Measurements from ENCODE around the gene CCNI.
A peak's percentile ranks its signal among the peaks of the same experiment; 100 is the strongest.

Gene CCNI

GRCh38 chr4:77062856-77063255 is 12.9 kb downstream of the CCNI start:
- Histone ChIP-seq H3K4me1 (ENCODE audit: control insufficient read depth in 1 of 2, insufficient read depth in 2 of 2, low read length in 2 of 2) (peaks cover 0 to 5% of the 10 kb centered on the region in 2 donors), H3K9me3 (ENCODE audit: control insufficient read depth in 1 of 2, low read length in 2 of 2) (no peaks in the 10 kb centered on the region), H3K27ac (ENCODE audit: low read length) (no peak overlapping the region), H3K4me3 (ENCODE audit: low read depth in 1 of 2, low read length in 2 of 2) (no peak overlapping the region), H3K36me3 (ENCODE audit: control insufficient read depth in 1 of 2, insufficient read depth in 2 of 2, low read length in 2 of 2) (peaks cover 28 to 35% of the 10 kb centered on the region in 2 donors), H3K27me3 (ENCODE audit: low read depth, low read length) (no peaks in the 10 kb centered on the region)

GRCh38 chr4:77052352-77052751 is 23.4 kb downstream of the CCNI start:
- no peak overlapping the region for H3K4me3 ChIP-seq (ENCODE audit: low read depth in 1 of 2, low read length in 2 of 2)
- H3K27ac ChIP-seq (ENCODE audit: low read length): no peak overlapping the region
- H3K36me3 ChIP-seq (ENCODE audit: control insufficient read depth in 1 of 2, insufficient read depth in 2 of 2, low read length in 2 of 2): peaks cover 56 to 63% of the 10 kb centered on the region in 2 donors
- no peaks in the 10 kb centered on the region for H3K9me3 ChIP-seq (ENCODE audit: control insufficient read depth in 1 of 2, low read length in 2 of 2)
- H3K4me1 ChIP-seq (ENCODE audit: control insufficient read depth in 1 of 2, insufficient read depth in 2 of 2, low read length in 2 of 2): peaks cover 0 to 9% of the 10 kb centered on the region in 2 donors
- H3K27me3 ChIP-seq (ENCODE audit: low read depth, low read length): no peaks in the 10 kb centered on the region

GRCh38 chr4:77050962-77051361 is 24.8 kb downstream of the CCNI start:
- H3K4me1 ChIP-seq (ENCODE audit: control insufficient read depth in 1 of 2, insufficient read depth in 2 of 2, low read length in 2 of 2): no peaks in the 10 kb centered on the region
- no peak overlapping the region for H3K4me3 ChIP-seq (ENCODE audit: low read depth in 1 of 2, low read length in 2 of 2)
- H3K9me3 ChIP-seq (ENCODE audit: control insufficient read depth in 1 of 2, low read length in 2 of 2): no peaks in the 10 kb centered on the region
- no peak overlapping the region for H3K27ac ChIP-seq (ENCODE audit: low read length)
- H3K36me3 ChIP-seq (ENCODE audit: control insufficient read depth in 1 of 2, insufficient read depth in 2 of 2, low read length in 2 of 2): peaks cover 61 to 70% of the 10 kb centered on the region in 2 donors
- no peaks in the 10 kb centered on the region for H3K27me3 ChIP-seq (ENCODE audit: low read depth, low read length)

GRCh38 chr4:77047037-77047436 is 28.8 kb downstream of the CCNI start:
- H3K27me3 ChIP-seq (ENCODE audit: low read depth, low read length): no peaks in the 10 kb centered on the region
- H3K4me3 ChIP-seq (ENCODE audit: low read depth in 1 of 2, low read length in 2 of 2): no peak overlapping the region
- peaks cover 0 to 5% of the 10 kb centered on the region in 2 donors for H3K4me1 ChIP-seq (ENCODE audit: control insufficient read depth in 1 of 2, insufficient read depth in 2 of 2, low read length in 2 of 2)
- no peak overlapping the region for H3K27ac ChIP-seq (ENCODE audit: low read length)
- no peaks in the 10 kb centered on the region for H3K9me3 ChIP-seq (ENCODE audit: control insufficient read depth in 1 of 2, low read length in 2 of 2)
- H3K36me3 ChIP-seq (ENCODE audit: control insufficient read depth in 1 of 2, insufficient read depth in 2 of 2, low read length in 2 of 2): peaks cover 31 to 39% of the 10 kb centered on the region in 2 donors

- Histone ChIP-seq H3K27ac (ENCODE audit: low read length) (no peak overlapping the region), H3K4me3 (ENCODE audit: low read depth in 1 of 2, low read length in 2 of 2) (no peak overlapping the region), H3K9me3 (ENCODE audit: control insufficient read depth in 1 of 2, low read length in 2 of 2) (no peaks in the 10 kb centered on the region), H3K4me1 (ENCODE audit: control insufficient read depth in 1 of 2, insufficient read depth in 2 of 2, low read length in 2 of 2) (peaks cover 0 to 5% of the 10 kb centered on the region in 2 donors), H3K27me3 (ENCODE audit: low read depth, low read length) (no peaks in the 10 kb centered on the region), H3K36me3 (ENCODE audit: control insufficient read depth in 1 of 2, insufficient read depth in 2 of 2, low read length in 2 of 2) (peaks cover 21 to 31% of the 10 kb centered on the region in 2 donors)
Measured at GRCh38 chr4:77045490-77045889, 30.3 kb downstream of the CCNI start.

GRCh38 chr4:77044461-77045150 is 31.2 kb downstream of the CCNI start:
- H3K36me3 ChIP-seq (ENCODE audit: control insufficient read depth in 1 of 2, insufficient read depth in 2 of 2, low read length in 2 of 2): peaks cover 22 to 23% of the 10 kb centered on the region in 2 donors
- H3K9me3 ChIP-seq (ENCODE audit: control insufficient read depth in 1 of 2, low read length in 2 of 2): no peaks in the 10 kb centered on the region
- peak overlapping the region; percentile 44 for H3K27ac ChIP-seq (ENCODE audit: low read length)
- H3K4me3 ChIP-seq (ENCODE audit: low read depth in 1 of 2, low read length in 2 of 2): no peak overlapping the region
- H3K4me1 ChIP-seq (ENCODE audit: control insufficient read depth in 1 of 2, insufficient read depth in 2 of 2, low read length in 2 of 2): peaks cover 0 to 5% of the 10 kb centered on the region in 2 donors
- no peaks in the 10 kb centered on the region for H3K27me3 ChIP-seq (ENCODE audit: low read depth, low read length)

- H3K27ac ChIP-seq (ENCODE audit: low read length): peak overlapping the region; percentile 44
- H3K36me3 ChIP-seq (ENCODE audit: control insufficient read depth in 1 of 2, insufficient read depth in 2 of 2, low read length in 2 of 2): peaks cover 23 to 26% of the 10 kb centered on the region in 2 donors
- no peak overlapping the region for H3K4me3 ChIP-seq (ENCODE audit: low read depth in 1 of 2, low read length in 2 of 2)
Measured at GRCh38 chr4:77043507-77044136, 32.2 kb downstream of the CCNI start.

GRCh38 chr4:77040854-77041725 is 34.7 kb downstream of the CCNI start:
- Histone ChIP-seq H3K27me3 (ENCODE audit: low read depth, low read length) (no peaks in the 10 kb centered on the region), H3K27ac (ENCODE audit: low read length) (no peak overlapping the region), H3K4me3 (ENCODE audit: low read depth in 1 of 2, low read length in 2 of 2) (no peak overlapping the region), H3K36me3 (ENCODE audit: control insufficient read depth in 1 of 2, insufficient read depth in 2 of 2, low read length in 2 of 2) (peaks cover 8 to 18% of the 10 kb centered on the region in 2 donors), H3K4me1 (ENCODE audit: control insufficient read depth in 1 of 2, insufficient read depth in 2 of 2, low read length in 2 of 2) (peaks cover 0 to 5% of the 10 kb centered on the region in 2 donors), H3K9me3 (ENCODE audit: control insufficient read depth in 1 of 2, low read length in 2 of 2) (no peaks in the 10 kb centered on the region)

More at GRCh38 chr4:77043507-77044136, 32.2 kb downstream of the CCNI start:
- Histone ChIP-seq H3K27me3 (ENCODE audit: low read depth, low read length) (no peaks in the 10 kb centered on the region), H3K9me3 (ENCODE audit: control insufficient read depth in 1 of 2, low read length in 2 of 2) (no peaks in the 10 kb centered on the region), H3K4me1 (ENCODE audit: control insufficient read depth in 1 of 2, insufficient read depth in 2 of 2, low read length in 2 of 2) (peaks cover 0 to 5% of the 10 kb centered on the region in 2 donors)

- Histone ChIP-seq H3K36me3 (ENCODE audit: control insufficient read depth in 1 of 2, insufficient read depth in 2 of 2, low read length in 2 of 2) (peaks cover 6 to 26% of the 10 kb centered on the region in 2 donors), H3K4me3 (ENCODE audit: low read depth in 1 of 2, low read length in 2 of 2) (no peak overlapping the region), H3K27ac (ENCODE audit: low read length) (no peak overlapping the region), H3K4me1 (ENCODE audit: control insufficient read depth in 1 of 2, insufficient read depth in 2 of 2, low read length in 2 of 2) (peaks cover 0 to 5% of the 10 kb centered on the region in 2 donors), H3K9me3 (ENCODE audit: control insufficient read depth in 1 of 2, low read length in 2 of 2) (no peaks in the 10 kb centered on the region), H3K27me3 (ENCODE audit: low read depth, low read length) (no peaks in the 10 kb centered on the region)
Measured at GRCh38 chr4:77040270-77040669, 35.5 kb downstream of the CCNI start.

- Histone ChIP-seq H3K27me3 (ENCODE audit: low read depth, low read length) (no peaks in the 10 kb centered on the region), H3K27ac (ENCODE audit: low read length) (no peak overlapping the region), H3K4me3 (ENCODE audit: low read depth in 1 of 2, low read length in 2 of 2) (no peak overlapping the region), H3K4me1 (ENCODE audit: control insufficient read depth in 1 of 2, insufficient read depth in 2 of 2, low read length in 2 of 2) (peaks cover 0 to 5% of the 10 kb centered on the region in 2 donors), H3K9me3 (ENCODE audit: control insufficient read depth in 1 of 2, low read length in 2 of 2) (no peaks in the 10 kb centered on the region), H3K36me3 (ENCODE audit: control insufficient read depth in 1 of 2, insufficient read depth in 2 of 2, low read length in 2 of 2) (peaks cover 10 to 31% of the 10 kb centered on the region in 2 donors)
Measured at GRCh38 chr4:77039796-77040195, 36.0 kb downstream of the CCNI start.

GRCh38 chr4:77037736-77038135 is 38.1 kb downstream of the CCNI start:
- no peaks in the 10 kb centered on the region for H3K9me3 ChIP-seq (ENCODE audit: control insufficient read depth in 1 of 2, low read length in 2 of 2)
- no peaks in the 10 kb centered on the region for H3K27me3 ChIP-seq (ENCODE audit: low read depth, low read length)
- H3K36me3 ChIP-seq (ENCODE audit: control insufficient read depth in 1 of 2, insufficient read depth in 2 of 2, low read length in 2 of 2): peaks cover 20 to 41% of the 10 kb centered on the region in 2 donors
- no peak overlapping the region for H3K4me3 ChIP-seq (ENCODE audit: low read depth in 1 of 2, low read length in 2 of 2)
- H3K27ac ChIP-seq (ENCODE audit: low read length): no peak overlapping the region
- no peaks in the 10 kb centered on the region for H3K4me1 ChIP-seq (ENCODE audit: control insufficient read depth in 1 of 2, insufficient read depth in 2 of 2, low read length in 2 of 2)
